GM21786 (cell line): ENCODE data around the gene HYCC1.
A peak's percentile ranks its signal among the peaks of the same experiment; 100 is the strongest.
"Not testable (repeated sequence)": the region's sequence is repeated elsewhere in the genome, so short reads cannot be mapped to it uniquely, and the experiment has no call there.

Experiments used
- ATAC-seq: cut with Tn5 transposase; IDR thresholded peaks from one replicate; pipeline ENCODE4 v1.9.1; 2021; ENCODE audit not compliant: unreplicated experiment

Gene HYCC1

DNA sequence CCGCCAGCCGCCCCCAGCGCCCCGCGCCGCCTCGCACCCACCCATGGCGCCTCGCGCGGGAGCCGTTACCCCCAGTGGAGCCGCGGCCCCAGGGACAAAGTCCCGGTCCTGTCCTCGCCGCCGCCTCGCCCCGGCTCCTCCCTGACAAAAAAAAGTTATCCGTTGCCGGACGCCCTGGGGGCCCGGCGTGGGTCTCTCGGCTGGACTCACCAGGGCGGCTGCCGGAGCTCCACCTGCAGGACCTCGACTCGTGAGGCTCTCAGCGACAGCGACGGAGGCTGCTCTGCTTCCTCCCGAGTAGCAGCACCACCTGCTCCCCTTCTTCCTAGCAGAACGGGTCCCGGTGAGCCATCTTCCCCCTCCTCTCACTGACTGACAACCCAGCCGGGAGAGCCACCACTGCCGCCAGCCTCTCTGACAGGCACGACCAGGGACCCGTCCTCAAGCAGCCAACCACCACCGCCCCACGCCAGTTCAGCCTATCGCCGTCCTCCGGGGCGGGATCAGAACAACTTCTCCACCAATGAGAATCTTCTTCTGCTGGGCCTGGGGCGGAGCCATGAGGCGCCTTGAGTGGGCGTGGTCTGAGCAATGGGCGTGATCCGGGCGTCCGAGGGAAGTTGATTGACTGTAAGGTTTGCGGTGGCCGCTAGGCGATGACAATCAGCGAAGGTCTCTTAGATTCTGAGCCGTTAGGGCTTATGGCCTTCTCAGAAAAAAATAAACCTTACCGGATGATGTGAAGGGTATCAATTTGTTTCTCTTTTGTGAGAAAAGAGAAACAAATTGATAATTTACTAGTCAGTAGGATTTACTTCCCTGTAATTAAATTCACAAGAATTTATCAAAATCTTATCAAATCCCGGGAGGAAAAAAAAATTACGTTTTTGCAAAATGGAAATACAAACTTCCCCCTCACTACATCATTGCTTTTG, at the start of gene HYCC1:
Gene HYCC1, minus strand, starts transcription at position 416 of the 935 bp plus-strand sequence. CDS start 23,019 bp downstream, outside the sequence.
- peak; percentile 93 for ATAC-seq

DNA sequence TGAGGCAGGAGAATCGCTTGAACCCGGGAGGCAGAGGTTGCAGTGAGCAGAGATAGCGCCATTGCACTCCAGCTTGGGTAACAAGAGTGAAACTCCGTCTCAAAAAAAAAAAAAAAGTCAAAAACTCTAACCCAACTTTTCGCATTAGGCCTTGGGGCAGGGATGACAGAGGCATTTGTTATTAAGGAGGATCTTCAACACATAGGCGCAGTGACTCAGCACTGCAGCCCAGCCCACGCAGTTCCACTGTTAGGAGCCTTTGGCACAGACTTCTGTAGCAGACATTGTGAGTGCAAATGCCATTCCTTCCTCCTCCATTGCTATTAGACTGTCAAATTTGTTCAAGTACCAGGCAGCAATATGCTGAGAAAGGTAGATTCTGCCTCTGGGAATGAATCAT, 48.5 kb upstream of the HYCC1 start:
- no peak for ATAC-seq

DNA sequence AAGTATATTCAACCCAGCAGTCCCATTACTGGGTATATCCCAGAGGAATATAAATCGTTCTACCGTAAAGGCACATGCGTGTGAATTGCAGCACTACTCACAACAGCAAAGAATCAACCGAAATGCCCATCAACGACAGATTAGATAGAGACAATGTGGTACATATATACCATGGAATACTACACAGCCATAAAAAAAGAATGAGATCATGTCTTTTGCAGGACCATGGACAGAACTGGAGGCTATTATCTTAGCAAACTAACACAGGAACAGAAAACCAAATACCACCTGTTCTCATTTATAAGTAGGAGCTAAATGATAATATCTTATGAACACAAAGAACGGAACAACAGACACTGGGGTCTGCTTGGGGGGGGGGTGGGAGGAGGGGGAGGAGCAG, 47.4 kb upstream of the HYCC1 start:
- ATAC-seq, result no peak

DNA sequence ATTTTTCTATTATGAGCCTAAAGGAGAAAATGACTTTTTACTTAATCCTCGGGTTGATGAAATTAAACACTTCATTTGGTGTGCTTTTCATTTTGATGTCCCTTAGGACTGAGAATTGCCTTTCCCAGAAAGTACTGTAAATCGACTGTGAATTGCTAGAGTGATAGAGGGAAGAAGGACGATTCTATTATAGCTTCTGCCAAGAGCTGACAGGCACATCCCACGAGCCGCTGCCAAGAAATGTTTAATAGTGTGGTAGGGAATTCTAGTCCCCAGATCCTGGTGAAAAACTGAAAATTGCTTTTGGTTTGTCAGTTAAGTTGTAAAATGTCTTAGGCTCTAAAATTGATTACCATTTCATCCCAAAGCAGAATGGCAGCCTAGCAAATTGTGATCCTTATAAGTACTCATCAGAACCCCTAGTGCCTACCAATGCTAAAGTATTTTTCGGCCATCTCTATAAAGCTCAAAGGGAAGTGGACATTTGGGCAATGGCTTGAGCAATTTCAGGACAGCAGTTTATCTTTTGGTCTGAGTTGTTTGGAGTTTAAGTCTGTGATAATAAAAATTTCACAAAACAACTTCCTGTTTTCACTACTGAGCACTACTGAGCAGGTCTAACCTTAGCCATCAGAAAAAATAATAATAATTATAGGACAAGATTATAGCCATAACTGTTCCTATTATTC, 44.6 kb upstream of the HYCC1 start:
- no peak for ATAC-seq

- peak; percentile 87 for ATAC-seq
These were observed 41.8 kb upstream of the HYCC1 start for GRCh38 chr7:23055582-23056178.

- not testable (repeated sequence) for ATAC-seq
These were observed 37.2 kb upstream of the HYCC1 start for GRCh38 chr7:23051124-23051485.

DNA sequence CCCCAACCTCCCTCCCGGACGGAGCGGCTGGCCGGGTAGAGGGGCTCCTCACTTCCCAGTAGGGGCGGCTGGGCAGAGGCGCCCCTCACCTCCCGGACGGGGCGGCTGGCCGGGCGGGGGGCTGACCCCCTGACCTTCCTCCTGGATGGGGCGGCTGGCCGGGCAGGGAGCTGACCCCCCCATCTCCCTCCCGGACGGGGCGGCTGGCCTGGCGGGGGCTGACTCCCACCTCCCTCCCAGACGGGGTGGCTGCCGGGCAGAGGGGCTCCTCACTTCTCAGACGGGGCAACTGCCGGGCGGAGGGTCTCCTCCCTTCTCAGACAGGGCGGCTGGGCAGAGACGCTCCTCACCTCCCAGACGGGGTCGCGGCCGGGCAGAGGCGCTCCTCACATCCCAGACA, 32.4 kb upstream of the HYCC1 start:
- not testable (repeated sequence) for ATAC-seq

DNA sequence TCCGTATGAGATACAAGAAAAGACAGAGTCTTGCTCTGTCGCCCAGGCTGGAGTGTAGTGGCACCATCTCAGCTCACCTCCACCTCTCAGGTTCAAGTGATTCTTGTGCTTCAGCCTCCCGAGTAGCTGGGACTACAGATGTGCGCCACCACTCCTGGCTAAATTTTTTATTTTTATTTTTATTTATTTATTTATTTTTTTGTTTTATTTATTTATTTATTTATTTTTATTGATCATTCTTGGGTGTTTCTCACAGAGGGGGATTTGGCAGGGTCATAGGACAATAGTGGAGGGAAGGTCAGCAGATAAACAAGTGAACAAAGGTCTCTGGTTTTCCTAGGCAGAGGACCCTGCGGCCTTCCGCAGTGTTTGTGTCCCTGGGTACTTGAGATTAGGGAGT, 31.2 kb upstream of the HYCC1 start:
- not testable (repeated sequence) for ATAC-seq

GRCh38 chr7:23044581-23044980, 30.7 kb upstream of the HYCC1 start:
- no peak for ATAC-seq

GRCh38 chr7:23043441-23043840, 29.5 kb upstream of the HYCC1 start:
- no peak for ATAC-seq

- not testable (repeated sequence) for ATAC-seq
These were observed 25.7 kb upstream of the HYCC1 start for GRCh38 chr7:23039674-23040073.

DNA sequence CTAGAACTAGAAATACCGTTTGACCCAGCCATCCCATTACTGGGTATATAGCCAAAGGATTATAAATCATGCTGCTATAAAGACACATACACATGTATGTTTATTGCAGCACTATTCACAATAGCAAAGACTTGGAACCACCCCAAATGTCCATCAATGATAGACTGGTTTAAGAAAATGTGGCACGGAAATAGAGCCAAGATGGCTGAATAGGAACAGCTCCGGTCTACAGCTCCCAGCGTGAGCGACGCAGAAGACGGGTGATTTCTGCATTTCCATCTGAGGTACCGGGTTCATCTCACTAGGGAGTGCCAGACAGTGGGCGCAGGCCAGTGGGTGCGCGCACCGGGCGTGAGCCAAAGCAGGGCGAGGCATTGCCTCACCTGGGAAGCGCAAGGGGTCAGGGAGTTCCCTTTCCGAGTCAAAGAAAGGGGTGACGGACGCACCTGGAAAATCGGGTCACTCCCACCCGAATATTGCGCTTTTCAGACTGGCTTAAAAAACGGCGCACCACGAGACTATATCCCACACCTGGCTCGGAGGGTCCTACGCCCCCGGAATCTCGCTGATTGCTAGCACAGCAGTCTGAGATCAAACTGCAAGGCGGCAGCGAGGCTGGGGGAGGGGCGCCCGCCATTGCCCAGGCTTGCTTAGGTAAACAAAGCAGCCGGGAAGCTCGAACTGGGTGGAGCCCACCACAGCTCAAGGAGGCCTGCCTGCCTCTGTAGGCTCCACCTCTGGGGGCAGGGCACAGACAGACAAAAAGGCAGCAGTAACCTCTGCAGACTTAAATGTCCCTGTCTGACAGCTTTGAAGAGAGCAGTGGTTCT, 21.8 kb upstream of the HYCC1 start:
- not testable (repeated sequence) for ATAC-seq

DNA sequence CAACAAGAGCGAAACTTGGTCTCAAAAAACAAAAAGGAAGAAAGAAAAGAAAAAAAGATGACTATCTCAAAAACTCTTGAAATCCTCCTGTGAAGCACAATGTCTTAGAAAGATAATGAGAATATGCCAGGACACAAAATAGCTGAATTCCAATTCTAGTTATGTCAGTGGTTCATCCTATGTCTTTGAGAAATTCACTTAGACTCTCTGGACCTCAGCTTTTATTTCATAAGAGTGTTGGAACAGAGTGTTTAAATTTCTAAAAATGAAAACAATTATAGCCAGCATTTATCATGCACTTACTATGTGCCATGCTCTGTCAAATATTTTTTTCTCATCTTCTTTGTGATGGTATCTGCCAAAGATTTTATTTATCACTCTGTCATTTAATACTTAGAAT, 13.3 kb upstream of the HYCC1 start:
- ATAC-seq, result no peak

DNA sequence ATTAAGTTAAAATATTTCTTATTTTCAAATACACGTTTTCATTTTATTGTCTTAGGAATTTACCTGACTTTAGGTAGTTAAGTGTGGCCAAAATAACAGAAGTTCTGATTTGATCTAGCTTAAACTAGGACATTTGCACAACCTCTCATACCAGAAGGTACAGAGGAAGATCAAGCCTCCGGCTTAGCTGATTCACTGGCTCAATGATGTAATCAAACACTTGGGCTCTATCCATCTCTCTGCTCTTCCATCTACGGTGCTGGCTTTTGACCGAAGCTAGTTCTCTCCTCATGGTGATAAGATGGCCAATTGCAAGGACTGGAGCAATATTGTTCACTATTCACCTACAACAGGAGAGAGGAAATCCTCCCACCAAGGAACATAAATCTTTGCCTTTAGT, 12.2 kb upstream of the HYCC1 start:
- ATAC-seq, result no peak

GRCh38 chr7:23024454-23024853, 10.5 kb upstream of the HYCC1 start:
- no peak for ATAC-seq

DNA sequence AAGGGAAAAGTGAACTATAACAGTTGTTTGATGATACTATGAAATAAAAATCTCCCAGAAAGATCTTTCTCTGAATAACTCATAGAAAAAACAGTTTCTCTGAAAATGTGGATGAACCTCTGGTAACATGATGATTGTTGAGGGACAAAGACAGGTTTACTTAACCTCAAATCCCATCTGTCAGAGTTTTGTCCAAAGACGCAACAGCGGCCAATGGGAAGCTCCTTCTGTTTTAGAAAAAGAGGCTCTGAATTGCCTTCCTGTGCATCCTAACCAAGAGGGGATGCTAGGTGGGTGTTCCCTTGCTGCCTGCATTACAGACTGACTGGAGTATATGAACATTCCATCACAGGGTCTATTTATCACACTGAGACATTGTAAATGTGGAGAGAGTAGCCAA, 8.9 kb upstream of the HYCC1 start:
- no peak for ATAC-seq

DNA sequence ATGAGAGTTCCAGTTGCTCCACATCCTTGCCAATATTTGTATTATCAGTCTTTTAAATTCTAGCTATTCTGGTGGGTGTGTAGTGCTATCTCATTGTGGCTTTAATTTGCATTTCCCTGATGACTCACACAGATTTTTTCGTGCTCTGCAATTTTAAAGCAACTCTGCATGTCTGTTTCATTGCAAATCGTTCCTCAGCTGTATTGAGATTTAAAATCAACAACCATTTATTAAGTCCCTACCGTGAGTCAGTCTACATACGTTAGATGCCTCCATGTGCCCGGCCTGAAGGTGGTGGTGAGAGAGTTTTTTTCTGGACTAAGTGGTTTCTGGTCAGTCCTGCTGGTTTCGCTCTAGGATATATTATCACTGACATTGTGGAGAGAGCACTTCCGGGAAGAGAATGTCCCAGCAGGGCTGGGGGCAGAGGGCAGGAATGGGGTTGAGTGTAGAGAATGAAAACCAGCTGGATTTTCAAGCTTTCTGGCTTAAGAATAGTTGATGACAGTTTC, 8.4 kb upstream of the HYCC1 start:
- ATAC-seq, result no peak

DNA sequence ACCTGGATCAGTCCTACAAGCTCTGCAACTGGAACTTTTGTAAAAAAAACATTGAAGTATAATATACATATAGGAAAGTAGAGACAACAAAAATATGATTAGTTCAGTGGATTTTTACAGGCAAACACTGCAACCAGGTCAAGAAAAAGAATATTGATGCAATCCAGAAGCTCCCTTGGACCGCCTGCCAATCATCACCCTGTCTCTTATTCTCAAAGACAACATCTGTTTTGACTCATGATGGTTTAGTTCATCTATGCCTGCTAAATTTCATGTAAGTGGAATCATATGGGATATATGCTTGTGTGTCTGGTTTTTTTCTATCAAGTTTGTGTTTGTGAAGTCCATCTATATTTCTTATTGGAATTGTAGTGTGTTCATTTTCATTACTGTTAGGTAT, 7.7 kb upstream of the HYCC1 start:
- no peak for ATAC-seq

DNA sequence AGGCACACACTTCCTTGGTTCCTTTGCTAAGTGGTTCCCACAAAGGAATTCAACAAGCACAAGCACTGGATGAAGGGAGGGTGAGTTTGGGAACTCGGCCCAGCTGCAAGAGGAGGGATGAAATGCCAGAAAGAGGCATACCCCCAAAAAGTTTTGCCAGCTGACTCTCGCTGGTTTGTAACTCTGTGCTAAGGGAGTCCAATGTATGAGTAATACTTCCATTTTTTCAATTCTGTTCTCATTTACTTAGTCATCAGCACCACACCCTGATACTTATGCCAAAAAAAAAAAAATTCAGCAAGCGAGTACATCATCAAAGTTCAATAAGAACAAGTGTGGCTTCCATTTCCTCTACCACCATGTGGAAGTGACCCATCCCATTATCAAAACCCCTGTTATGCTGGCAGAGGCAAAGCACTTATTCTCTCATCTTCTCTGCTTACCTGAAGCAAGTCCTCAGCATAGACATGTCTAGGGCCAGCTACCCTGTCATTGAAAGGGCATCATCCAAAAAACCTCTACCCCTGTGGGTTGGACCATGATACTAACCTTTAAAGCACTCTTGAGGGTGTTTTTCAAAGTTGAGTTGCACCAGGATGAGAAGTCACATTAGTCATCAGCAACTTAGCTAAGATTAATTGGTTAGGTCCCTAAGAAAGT, 6.9 kb upstream of the HYCC1 start:
- ATAC-seq, result no peak

DNA sequence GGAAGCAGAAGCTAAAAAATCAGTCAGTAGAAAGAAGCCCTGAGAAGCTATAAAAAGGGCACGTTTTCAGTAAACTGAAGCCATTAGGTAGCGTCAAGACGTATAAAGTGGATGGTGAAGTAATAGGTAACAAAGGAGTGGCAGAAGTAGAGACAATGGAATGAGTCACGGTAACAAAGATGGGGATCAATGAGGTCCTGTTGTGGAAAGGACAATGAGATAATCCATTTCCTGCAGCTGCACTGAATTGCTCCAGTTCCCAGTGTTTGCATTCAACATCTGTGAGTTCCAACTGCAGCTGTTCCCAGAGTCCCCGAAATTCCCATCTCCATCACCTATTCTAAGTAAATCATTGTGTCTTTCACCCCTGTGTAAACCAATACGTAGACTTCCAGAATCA, 4.8 kb upstream of the HYCC1 start:
- no peak for ATAC-seq
